SK-N-SH (cell line): Measurements from ENCODE around the gene DNMBP. TPM values are rescaled to one million over a fixed set of nuclear protein-coding genes. Genes with fewer than 3 reads are reported as not detected.

Source experiments
- CTCF ChIA-PET: fragments of 300-600, 350-600 bp; formaldehyde crosslinking; extraction: SDS; loops from one replicate; lab custom pipeline; 2021; lab: Yijun Ruan, JAX
- POLR2A ChIA-PET: fragments of 350-600 bp; sonication (Branson Sonifier 250); formaldehyde crosslinking; extraction: SDS; loops from one replicate; lab custom pipeline; 2020; ENCODE audit warnings: antibody characterized with exemption, inconsistent platforms; lab: Yijun Ruan, JAX
- DNase-seq: peaks from one replicate; pipeline ENCODE4 v3.0.0; 2012
- H2AFZ ChIP-seq: fragments of 200-600 bp; sonication (generic); 2 replicates; pipeline ENCODE4 v1.8.1; 2016; ENCODE audit warnings: antibody characterized with exemption, mild to moderate bottlenecking, low read depth
- H3F3A ChIP-seq: fragments of 200-600 bp; sonication (generic); replicated peaks from 2 replicates; pipeline ENCODE3; 2016; ENCODE audit warnings: antibody characterized with exemption, mild to moderate bottlenecking; ENCODE audit not compliant: insufficient read depth
- H3K27ac ChIP-seq, 2 experiments: fragments of 200-500 bp in 1 of 2; fragments of 200-600 bp in 1 of 2; sonication (Bioruptor generic) in 1 of 2; sonication (generic), shearing (Covaris generic) in 1 of 2; 2 replicates each; pipeline versions ENCODE4 v1.5.1 to v1.6.1; 2014 to 2016; ENCODE audit warnings: low read depth in 2 of 2, inconsistent platforms in 1 of 2, low read length in 1 of 2, mild to moderate bottlenecking in 1 of 2, mixed read lengths in 1 of 2
- H3K27me3 ChIP-seq: fragments of 200-600 bp; sonication (generic), shearing (Covaris generic); 2 replicates; pipeline ENCODE4 v1.6.1; 2016; ENCODE audit warnings: mixed run types; ENCODE audit not compliant: insufficient read depth
- H3K36me3 ChIP-seq, 2 experiments: fragments of 200-500 bp in 1 of 2; fragments of 200-600 bp in 1 of 2; sonication (Bioruptor generic) in 1 of 2; sonication (generic) in 1 of 2; replicated peaks in 1 of 2; 2 replicates each; pipeline versions ENCODE3 to v1.5.1; 2014 to 2016; ENCODE audit warnings: low read length in 1 of 2, mild to moderate bottlenecking in 1 of 2; ENCODE audit not compliant: insufficient read depth in 2 of 2, control insufficient read depth in 1 of 2
- H3K4me1 ChIP-seq, 2 experiments: fragments of 200-500 bp in 1 of 2; fragments of 200-600 bp in 1 of 2; sonication (Bioruptor generic) in 1 of 2; sonication (generic), shearing (Covaris generic) in 1 of 2; 2 replicates each; pipeline versions ENCODE4 v1.5.1 to v1.6.1; 2014 to 2016; ENCODE audit warnings: low read depth in 1 of 2, low read length in 1 of 2, mixed run types in 1 of 2; ENCODE audit not compliant: insufficient read depth in 2 of 2, control insufficient read depth in 1 of 2
- H3K4me2 ChIP-seq: fragments of 200-600 bp; sonication (generic), shearing (Covaris generic); 2 replicates; pipeline ENCODE4 v1.6.1; 2017; ENCODE audit warnings: mixed run types
- H3K4me3 ChIP-seq, 2 experiments: fragments of 200-500 bp in 1 of 2; fragments of 200-600 bp in 1 of 2; sonication (Bioruptor generic) in 1 of 2; sonication (generic), shearing (Covaris generic) in 1 of 2; 2 replicates each; pipeline versions ENCODE4 v1.5.1 to v1.8.1; 2014 to 2016; ENCODE audit warnings: low read depth in 2 of 2, inconsistent platforms in 1 of 2, low read length in 1 of 2, mild to moderate bottlenecking in 1 of 2, mixed read lengths in 1 of 2, moderate library complexity in 1 of 2
- H3K79me2 ChIP-seq: fragments of 200-600 bp; sonication (generic); 2 replicates; pipeline ENCODE4 v1.8.1; 2017; ENCODE audit warnings: mild to moderate bottlenecking; ENCODE audit not compliant: insufficient read depth
- H3K9ac ChIP-seq: fragments of 200-600 bp; sonication (generic); 2 replicates; pipeline ENCODE4 v1.6.1; 2017; ENCODE audit warnings: mixed run types
- H3K9me2 ChIP-seq: fragments of 200-600 bp; sonication (generic); 2 replicates; pipeline ENCODE4 v1.6.1; 2017; ENCODE audit warnings: mixed run types
- H3K9me3 ChIP-seq: fragments of 200-600 bp; sonication (generic); 2 replicates; pipeline ENCODE4 v1.6.1; 2017; ENCODE audit warnings: mixed run types, mild to moderate bottlenecking, moderate library complexity
- H4K20me1 ChIP-seq: fragments of 200-600 bp; sonication (generic); 2 replicates; pipeline ENCODE4 v1.6.1; 2017; ENCODE audit warnings: mild to moderate bottlenecking, mixed run types; ENCODE audit not compliant: insufficient read depth
- EP300 ChIP-seq, 2 experiments: IDR thresholded peaks; 2 replicates each; pipeline versions ENCODE4 v1.4.0 to v1.6.1; 2012; ENCODE audit warnings: borderline replicate concordance in 1 of 2, low read depth in 1 of 2, low read length in 1 of 2
- FOSL2 ChIP-seq: IDR thresholded peaks from 2 replicates; pipeline ENCODE4 v1.4.0; 2012; ENCODE audit warnings: low read depth, mild to moderate bottlenecking, moderate library complexity, borderline replicate concordance
- FOXJ3 ChIP-seq: sonication (generic); formaldehyde crosslinking; IDR thresholded peaks from 2 replicates; pipeline ENCODE4 v1.5.1; 2020; ENCODE audit warnings: mild to moderate bottlenecking, missing genetic modification reagents
- GABPA ChIP-seq: IDR thresholded peaks from 2 replicates; pipeline ENCODE4 v1.4.0; 2012; ENCODE audit warnings: low read depth, mild to moderate bottlenecking
- TCF12 ChIP-seq: IDR thresholded peaks from 2 replicates; pipeline ENCODE4 v1.4.0; 2012
- WGBS: methylation state at CpG from one replicate; pipeline ENCODE4 v1.1.6; 2017; ENCODE audit warnings: low lambda C conversion rate; 5-methylcytosine and 5-hydroxymethylcytosine counted together
- polyA plus RNA-seq, 3 experiments: library from polyadenylated mRNA; depleted of rRNA; stranded (reverse); fragments of >200 nt; gene quantifications; 2 replicates each; pipeline ENCODE4 v1.2.3, GENCODE V29; 2012
- TF ChIP-seq, protein P1 (sequence below): IDR thresholded peaks from 2 replicates; pipeline ENCODE4 v1.4.0; 2012; ENCODE audit warnings: low read depth, borderline replicate concordance
- TF ChIP-seq, protein P2 (sequence below): IDR thresholded peaks from 2 replicates; pipeline ENCODE4 v1.4.0; 2012; ENCODE audit warnings: low read depth
- TF ChIP-seq, protein P3 (sequence below): fragments of 200-600 bp; sonication (generic); IDR thresholded peaks from 2 replicates; pipeline ENCODE4 v1.6.1; 2017; ENCODE audit warnings: antibody characterized with exemption, mild to moderate bottlenecking, moderate library complexity

The DNMBP gene
- polyA plus RNA-seq, 1 of the 3 experiments (the other 2 are of a cell fraction), result 40.2 TPM

DNA sequence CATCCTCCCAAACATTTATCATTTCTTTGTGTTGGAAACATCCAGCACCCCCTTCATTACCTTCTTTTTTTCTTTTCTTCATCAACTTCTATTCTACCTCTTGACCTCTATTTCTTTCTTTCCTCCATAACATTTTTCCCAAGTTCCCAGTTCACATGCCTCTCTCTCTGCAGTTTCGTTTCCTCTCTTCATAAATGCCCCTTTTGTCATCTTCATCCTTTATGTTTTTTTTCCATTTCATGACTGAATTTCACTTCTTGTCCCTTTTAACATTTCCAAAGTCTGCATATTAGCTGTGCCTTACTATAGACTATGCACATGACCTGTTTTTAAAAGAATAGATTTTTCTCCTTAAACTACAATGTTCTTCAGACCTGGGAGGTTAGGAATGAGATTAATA is 48.2 kb upstream of the DNMBP start:
- TF ChIP-seq TCF12 (no peak), GABPA (no peak), FOXJ3 (CRISPR knock-in tag) (no peak), FOSL2 (no peak), EP300 (IDR thresholded peaks at IDR 0.05; ENCODE audit: borderline replicate concordance in 1 of 2, low read depth in 1 of 2, low read length in 1 of 2) (no peak)
- TF ChIP-seq, protein P1, sequence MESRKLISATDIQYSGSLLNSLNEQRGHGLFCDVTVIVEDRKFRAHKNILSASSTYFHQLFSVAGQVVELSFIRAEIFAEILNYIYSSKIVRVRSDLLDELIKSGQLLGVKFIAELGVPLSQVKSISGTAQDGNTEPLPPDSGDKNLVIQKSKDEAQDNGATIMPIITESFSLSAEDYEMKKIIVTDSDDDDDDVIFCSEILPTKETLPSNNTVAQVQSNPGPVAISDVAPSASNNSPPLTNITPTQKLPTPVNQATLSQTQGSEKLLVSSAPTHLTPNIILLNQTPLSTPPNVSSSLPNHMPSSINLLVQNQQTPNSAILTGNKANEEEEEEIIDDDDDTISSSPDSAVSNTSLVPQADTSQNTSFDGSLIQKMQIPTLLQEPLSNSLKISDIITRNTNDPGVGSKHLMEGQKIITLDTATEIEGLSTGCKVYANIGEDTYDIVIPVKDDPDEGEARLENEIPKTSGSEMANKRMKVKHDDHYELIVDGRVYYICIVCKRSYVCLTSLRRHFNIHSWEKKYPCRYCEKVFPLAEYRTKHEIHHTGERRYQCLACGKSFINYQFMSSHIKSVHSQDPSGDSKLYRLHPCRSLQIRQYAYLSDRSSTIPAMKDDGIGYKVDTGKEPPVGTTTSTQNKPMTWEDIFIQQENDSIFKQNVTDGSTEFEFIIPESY, result no peak
- TF ChIP-seq, protein P2, sequence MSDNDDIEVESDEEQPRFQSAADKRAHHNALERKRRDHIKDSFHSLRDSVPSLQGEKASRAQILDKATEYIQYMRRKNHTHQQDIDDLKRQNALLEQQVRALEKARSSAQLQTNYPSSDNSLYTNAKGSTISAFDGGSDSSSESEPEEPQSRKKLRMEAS, result no peak
- H2AFZ ChIP-seq, result no peak overlapping the region
- 9% methylated on average over 1 of the region's 1 CpG for WGBS
- no peaks in the 10 kb centered on the region for H3F3A ChIP-seq
- no peaks in the 10 kb centered on the region for H3K4me1 ChIP-seq
- H3K4me3 ChIP-seq, result no peak overlapping the region
- no peak overlapping the region for H3K27ac ChIP-seq
- H3K9me3 ChIP-seq, result no peaks in the 10 kb centered on the region
- no peaks in the 10 kb centered on the region for H3K27me3 ChIP-seq
- ChIA-PET POLR2A (no interaction called here), CTCF (interaction anchor here (2.9 kb wide), 1 partner anchor 12 kb away, joined by 15 read pairs; no protein-coding TSS in a partner anchor)
- no peak overlapping the region for H3K9ac ChIP-seq
- no peaks in the 10 kb centered on the region for H3K36me3 ChIP-seq
- no peaks in the 10 kb centered on the region for H4K20me1 ChIP-seq
- no peaks in the 10 kb centered on the region; the same call in 1 of the 2 replicates for H3K9me2 ChIP-seq
- no peaks in the 10 kb centered on the region for H3K79me2 ChIP-seq
- H3K4me2 ChIP-seq, result no peak overlapping the region
- DNase-seq, result no peak

DNA sequence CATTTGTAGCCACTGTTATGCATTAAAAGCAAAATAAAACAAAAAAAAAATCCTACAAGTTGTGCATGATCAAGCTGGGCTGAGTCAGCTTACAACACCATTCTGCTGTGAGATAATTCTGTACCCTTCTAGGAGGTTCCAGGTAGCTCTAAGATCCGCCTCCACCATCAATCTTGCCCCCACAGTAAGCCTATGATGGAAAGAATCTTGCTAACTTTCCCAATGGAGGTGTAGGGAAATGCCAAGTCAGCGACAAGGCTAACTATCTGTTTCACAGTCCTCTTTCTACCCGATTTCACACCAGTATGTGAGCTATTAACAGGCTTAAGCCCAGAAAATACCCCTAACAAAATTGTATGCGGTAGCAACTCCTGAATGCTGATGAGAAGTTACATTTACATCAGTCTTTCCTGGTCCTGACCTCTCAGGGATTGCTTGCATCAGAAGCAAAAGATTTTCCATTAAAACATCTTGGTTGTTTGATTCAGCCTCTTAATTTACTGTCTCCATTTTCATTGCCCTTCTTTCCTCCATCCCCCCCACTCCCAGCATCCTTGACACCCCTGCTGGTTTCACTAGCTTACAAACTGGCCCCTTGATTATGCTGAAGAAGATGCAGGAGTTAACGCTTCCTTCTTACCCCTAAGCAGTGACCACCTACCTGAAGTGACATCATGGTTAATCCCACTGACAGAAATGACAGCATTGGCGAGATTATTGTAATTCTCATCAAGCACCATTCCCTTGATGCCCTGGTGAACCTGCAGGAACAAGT is 44.1 kb upstream of the DNMBP start:
- H3K9me2 ChIP-seq, result no peaks in the 10 kb centered on the region
- H3K9ac ChIP-seq, result no peak overlapping the region
- POLR2A ChIA-PET, result interaction anchor here (0.7 kb wide), 1 partner anchor 626 kb away, joined by 4 read pairs; no protein-coding TSS in a partner anchor
- H4K20me1 ChIP-seq, result no peaks in the 10 kb centered on the region
- no peaks in the 10 kb centered on the region for H3K9me3 ChIP-seq
- 46% methylated on average over 6 of the region's 6 CpGs for WGBS
- no peaks in the 10 kb centered on the region for H3F3A ChIP-seq
- no peak for DNase-seq
- H3K27ac ChIP-seq, result no peak overlapping the region
- no peaks in the 10 kb centered on the region for H3K36me3 ChIP-seq
- no peak overlapping the region for H3K4me3 ChIP-seq
- no peaks in the 10 kb centered on the region for H3K79me2 ChIP-seq
- H3K4me2 ChIP-seq, result no peak overlapping the region
- no peak overlapping the region for H2AFZ ChIP-seq
- no peaks in the 10 kb centered on the region for H3K27me3 ChIP-seq
- no peak for TF ChIP-seq GABPA
- TF ChIP-seq, protein P3, sequence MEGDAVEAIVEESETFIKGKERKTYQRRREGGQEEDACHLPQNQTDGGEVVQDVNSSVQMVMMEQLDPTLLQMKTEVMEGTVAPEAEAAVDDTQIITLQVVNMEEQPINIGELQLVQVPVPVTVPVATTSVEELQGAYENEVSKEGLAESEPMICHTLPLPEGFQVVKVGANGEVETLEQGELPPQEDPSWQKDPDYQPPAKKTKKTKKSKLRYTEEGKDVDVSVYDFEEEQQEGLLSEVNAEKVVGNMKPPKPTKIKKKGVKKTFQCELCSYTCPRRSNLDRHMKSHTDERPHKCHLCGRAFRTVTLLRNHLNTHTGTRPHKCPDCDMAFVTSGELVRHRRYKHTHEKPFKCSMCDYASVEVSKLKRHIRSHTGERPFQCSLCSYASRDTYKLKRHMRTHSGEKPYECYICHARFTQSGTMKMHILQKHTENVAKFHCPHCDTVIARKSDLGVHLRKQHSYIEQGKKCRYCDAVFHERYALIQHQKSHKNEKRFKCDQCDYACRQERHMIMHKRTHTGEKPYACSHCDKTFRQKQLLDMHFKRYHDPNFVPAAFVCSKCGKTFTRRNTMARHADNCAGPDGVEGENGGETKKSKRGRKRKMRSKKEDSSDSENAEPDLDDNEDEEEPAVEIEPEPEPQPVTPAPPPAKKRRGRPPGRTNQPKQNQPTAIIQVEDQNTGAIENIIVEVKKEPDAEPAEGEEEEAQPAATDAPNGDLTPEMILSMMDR, result no peak
- TF ChIP-seq, protein P2, result no peak
- TF ChIP-seq, all 33 proteins: peak for 0
- CTCF ChIA-PET, result interaction anchor here (0.7 to 3.2 kb wide), 4 partner anchors 8 to 208 kb away, joined by 3 to 23 read pairs (median 4); partner anchors contain the start of gene DNMBP
- H3K4me1 ChIP-seq, result no peaks in the 10 kb centered on the region
